Neuronal stem cell (in vitro differentiated cells): ENCODE results near the gene FETUB.
A peak's percentile ranks its signal among the peaks of the same experiment; 100 is the strongest.

ENCODE experiments used
- DNase-seq: peaks from one replicate; pipeline ENCODE4 v3.0.0-alpha.2; 2013; ENCODE audit warnings: low spot score
- H2AFZ ChIP-seq: one replicate; pipeline ENCODE4 v1.6.1; 2013; ENCODE audit warnings: mild to moderate bottlenecking, low read length, inconsistent platforms
- H2AK5ac ChIP-seq: 2 replicates; pipeline ENCODE4 v1.6.1; 2013; ENCODE audit warnings: low read depth, mild to moderate bottlenecking, inconsistent platforms, low read length, moderate library complexity, mixed read lengths
- H2BK120ac ChIP-seq: 2 replicates; pipeline ENCODE4 v1.6.1; 2013; ENCODE audit warnings: low read depth, mild to moderate bottlenecking, inconsistent platforms, low read length, moderate library complexity, mixed read lengths
- H2BK12ac ChIP-seq: one replicate; pipeline ENCODE4 v1.6.1; 2013; ENCODE audit warnings: low read length, inconsistent platforms
- H2BK15ac ChIP-seq: 2 replicates; pipeline ENCODE4 v1.6.1; 2013; ENCODE audit warnings: mild to moderate bottlenecking, low read length, inconsistent platforms, mixed read lengths
- H2BK5ac ChIP-seq: one replicate; pipeline ENCODE4 v1.6.1; 2013; ENCODE audit warnings: inconsistent platforms, mild to moderate bottlenecking, low read length, moderate library complexity
- H3K14ac ChIP-seq: one replicate; pipeline ENCODE4 v1.6.1; 2013; ENCODE audit warnings: low read length, inconsistent platforms
- H3K18ac ChIP-seq: 2 replicates; pipeline ENCODE4 v1.6.1; 2013; ENCODE audit warnings: low read length, inconsistent platforms
- H3K23ac ChIP-seq: 2 replicates; pipeline ENCODE4 v1.6.1; 2013; ENCODE audit warnings: low read depth, mild to moderate bottlenecking, mixed read lengths, low read length, inconsistent platforms; ENCODE audit not compliant: poor library complexity
- H3K27ac ChIP-seq: replicated peaks from 3 replicates; pipeline ENCODE4 v1.5.1; 2013; ENCODE audit warnings: low read length, inconsistent platforms
- H3K27me3 ChIP-seq, 3 experiments: 2 replicates each; pipeline ENCODE4 v1.6.1; 2013; ENCODE audit warnings: low read length in 3 of 3, mild to moderate bottlenecking in 2 of 3, inconsistent platforms in 1 of 3, low read depth in 1 of 3, mixed read lengths in 1 of 3, moderate library complexity in 1 of 3; ENCODE audit not compliant: control insufficient read depth in 3 of 3, insufficient read depth in 3 of 3
- H3K36me3 ChIP-seq, 2 donors: replicated peaks in 1 of 2; 2 replicates each; pipeline ENCODE4 v1.6.1; 2013; ENCODE audit warnings: low read length in 2 of 2; ENCODE audit not compliant: control insufficient read depth in 2 of 2, insufficient read depth in 2 of 2
- H3K4ac ChIP-seq: 2 replicates; pipeline ENCODE4 v1.6.1; 2013; ENCODE audit warnings: inconsistent platforms, mild to moderate bottlenecking, low read length, moderate library complexity
- H3K4me1 ChIP-seq, 2 donors: 1 replicate in 1 of 2; 2 replicates in 1 of 2; pipeline ENCODE4 v1.6.1; 2013; ENCODE audit warnings: low read length in 2 of 2, low read depth in 1 of 2; ENCODE audit not compliant: control insufficient read depth in 2 of 2, insufficient read depth in 1 of 2
- H3K4me2 ChIP-seq: one replicate; pipeline ENCODE4 v1.6.1; 2013; ENCODE audit warnings: mild to moderate bottlenecking, low read length, inconsistent platforms; ENCODE audit not compliant: insufficient read depth, poor library complexity, severe bottlenecking
- H3K4me3 ChIP-seq, 2 donors: 2 replicates each; pipeline ENCODE4 v1.5.1; 2013; ENCODE audit warnings: low read length in 2 of 2, mild to moderate bottlenecking in 2 of 2, inconsistent platforms in 1 of 2, moderate library complexity in 1 of 2
- H3K79me1 ChIP-seq: one replicate; pipeline ENCODE4 v1.6.1; 2013; ENCODE audit warnings: low read depth, mild to moderate bottlenecking, inconsistent platforms, low read length, moderate library complexity
- H3K9ac ChIP-seq: one replicate; pipeline ENCODE4 v1.6.1; 2013; ENCODE audit warnings: mild to moderate bottlenecking, low read depth, low read length, inconsistent platforms; ENCODE audit not compliant: poor library complexity
- H3K9me3 ChIP-seq, 2 donors: replicated peaks in 1 of 2; 2 replicates each; pipeline versions ENCODE3 to v1.6.1; 2013; ENCODE audit warnings: low read length in 2 of 2, mild to moderate bottlenecking in 2 of 2, inconsistent platforms in 1 of 2, low read depth in 1 of 2, mixed read lengths in 1 of 2, moderate library complexity in 1 of 2; ENCODE audit not compliant: control insufficient read depth in 2 of 2, insufficient read depth in 1 of 2
- H4K8ac ChIP-seq: one replicate; pipeline ENCODE4 v1.6.1; 2013; ENCODE audit warnings: low read depth, mild to moderate bottlenecking, inconsistent platforms, low read length, moderate library complexity
- H4K91ac ChIP-seq: one replicate; pipeline ENCODE4 v1.6.1; 2013; ENCODE audit warnings: low read length, low read depth, mild to moderate bottlenecking, inconsistent platforms; ENCODE audit not compliant: poor library complexity
- WGBS, 2 donors: extraction: QIAGEN DNeasy Blood & Tissue Kit; methylation state at CpG; one replicate each; pipeline ENCODE4 v1.1.7; 2013; ENCODE audit warnings: missing lambda C conversion rate in 2 of 2, mixed read lengths in 1 of 2; ENCODE audit not compliant: insufficient read length in 2 of 2, insufficient replicate concordance in 1 of 2; ENCODE audit errors: extremely low coverage in 2 of 2; 5-methylcytosine and 5-hydroxymethylcytosine counted together

FETUB gene

GRCh38 chr3:186626254-186626847, 13.8 kb upstream of the FETUB start:
- Histone ChIP-seq H3K18ac (no peak overlapping the region), H4K8ac (no peak overlapping the region), H2AK5ac (no peak overlapping the region), H3K9me3 (no peaks in the 10 kb centered on the region), H3K27ac (no peak overlapping the region), H3K4me3 (no peak overlapping the region), H3K4me2 (no peak overlapping the region), H3K27me3 (peaks cover 0 to 16% (median 0%) of the 10 kb centered on the region in 3 experiments), H3K14ac (no peak overlapping the region), H2AFZ (no peak overlapping the region), H4K91ac (no peak overlapping the region), H2BK5ac (no peak overlapping the region), H3K4ac (no peak overlapping the region), H3K36me3 (no peaks in the 10 kb centered on the region), H2BK12ac (no peak overlapping the region), H2BK15ac (no peak overlapping the region), H3K4me1 (peaks cover 0 to 4% of the 10 kb centered on the region in 2 donors), H3K23ac (no peak overlapping the region), H3K9ac (no peak overlapping the region), H3K79me1 (no peaks in the 10 kb centered on the region), H2BK120ac (no peak overlapping the region)
- no peak for DNase-seq
- no CpG with 5 or more reads among the region's 7 CpGs for WGBS, 2 donors

GRCh38 chr3:186627852-186628414, 12.3 kb upstream of the FETUB start:
- Histone ChIP-seq H3K79me1 (no peaks in the 10 kb centered on the region), H3K23ac (no peak overlapping the region), H2BK12ac (no peak overlapping the region), H3K9me3 (no peaks in the 10 kb centered on the region), H2BK5ac (no peak overlapping the region), H4K91ac (no peak overlapping the region), H2AFZ (no peak overlapping the region), H3K27me3 (peaks cover 0 to 12% (median 0%) of the 10 kb centered on the region in 3 experiments), H3K4me3 (no peak overlapping the region), H3K36me3 (no peaks in the 10 kb centered on the region), H2BK15ac (no peak overlapping the region), H2BK120ac (no peak overlapping the region), H3K14ac (no peak overlapping the region), H3K4me1 (peaks cover 0 to 4% of the 10 kb centered on the region in 2 donors), H3K27ac (no peak overlapping the region), H4K8ac (no peak overlapping the region), H3K18ac (no peak overlapping the region), H3K9ac (no peak overlapping the region), H3K4ac (no peak overlapping the region), H3K4me2 (no peak overlapping the region), H2AK5ac (no peak overlapping the region)
- no peak for DNase-seq
- 100% methylated on average over 2 of the region's 7 CpGs; no CpG with 5 or more reads in 1 of the 2 donors for WGBS, 2 donors

- Histone ChIP-seq H3K36me3 (no peaks in the 10 kb centered on the region), H4K91ac (no peak overlapping the region), H2AFZ (no peak overlapping the region), H3K27me3 (peaks cover 0 to 12% (median 0%) of the 10 kb centered on the region in 3 experiments), H3K23ac (no peak overlapping the region), H3K18ac (no peak overlapping the region), H3K9ac (no peak overlapping the region), H3K27ac (no peak overlapping the region), H2BK15ac (no peak overlapping the region), H3K9me3 (no peaks in the 10 kb centered on the region), H3K4ac (no peak overlapping the region), H2BK12ac (no peak overlapping the region), H3K14ac (no peak overlapping the region), H2AK5ac (no peak overlapping the region), H4K8ac (no peak overlapping the region), H2BK120ac (no peak overlapping the region), H2BK5ac (no peak overlapping the region), H3K79me1 (no peaks in the 10 kb centered on the region), H3K4me2 (no peak overlapping the region), H3K4me1 (peaks cover 0 to 4% of the 10 kb centered on the region in 2 donors), H3K4me3 (no peak overlapping the region)
- no CpG with 5 or more reads among the region's 7 CpGs for WGBS, 2 donors
- DNase-seq = no peak
These were observed 11.4 kb upstream of the FETUB start for GRCh38 chr3:186628756-186629155.

GRCh38 chr3:186630950-186631641, 9.1 kb upstream of the FETUB start:
- no peak overlapping the region for H3K18ac ChIP-seq
- no peaks in the 10 kb centered on the region for H3K36me3 ChIP-seq
- no peak overlapping the region for H2BK12ac ChIP-seq
- peak overlapping the region; percentile 14 for H2AK5ac ChIP-seq
- no peak overlapping the region for H4K91ac ChIP-seq
- no CpG with 5 or more reads among the region's 6 CpGs for WGBS, 2 donors
- H3K9me3 ChIP-seq = no peaks in the 10 kb centered on the region
- no peak overlapping the region for H3K27ac ChIP-seq
- DNase-seq = no peak
- no peak overlapping the region for H3K14ac ChIP-seq
- H3K4me3 ChIP-seq = no peak overlapping the region
- H2BK120ac ChIP-seq = no peak overlapping the region
- H3K4ac ChIP-seq = peak overlapping the region; percentile 3
- no peak overlapping the region for H2BK15ac ChIP-seq
- no peak overlapping the region for H2AFZ ChIP-seq
- H3K79me1 ChIP-seq = no peaks in the 10 kb centered on the region
- H2BK5ac ChIP-seq = no peak overlapping the region
- H4K8ac ChIP-seq = no peak overlapping the region
- no peak overlapping the region for H3K9ac ChIP-seq
- H3K4me1 ChIP-seq = peaks cover 0 to 4% of the 10 kb centered on the region in 2 donors
- H3K27me3 ChIP-seq = peaks cover 0 to 7% (median 0%) of the 10 kb centered on the region in 3 experiments
- H3K23ac ChIP-seq = no peak overlapping the region
- no peak overlapping the region for H3K4me2 ChIP-seq
